Ovary (tissue), 3 donors: ENCODE measurements around the gene TTC33.

Experiments
- CTCF ChIP-seq, 3 donors: fragments of 450-650 bp in 2 of 3; fragments of 200-600 bp in 1 of 3; IDR thresholded peaks; one replicate each; pipeline versions ENCODE4 v1.5.1 to v1.8.0; 2016 to 2022; ENCODE audit warnings: antibody characterized with exemption in 3 of 3, mild to moderate bottlenecking in 1 of 3
- POLR2A ChIP-seq: fragments of 450-650 bp; IDR thresholded peaks from one replicate; pipeline ENCODE4 v1.6.1; 2017; ENCODE audit warnings: antibody characterized with exemption, mild to moderate bottlenecking, moderate library complexity
- donor health status: DM: no; HTN: no; CAD: no.

- TF ChIP-seq CTCF (IDR thresholded peaks at IDR 0.05): no peak
- no peak for TF ChIP-seq POLR2A
Observed at GRCh38 chr5:40557501-40557900, 198.3 kb downstream of the TTC33 start.
